ENCODE results near the gene DYRK1A.

GRCh38 chr21:37366482-37367316, at the start of gene DYRK1A:
- TF ChIP-seq, protein P1, sequence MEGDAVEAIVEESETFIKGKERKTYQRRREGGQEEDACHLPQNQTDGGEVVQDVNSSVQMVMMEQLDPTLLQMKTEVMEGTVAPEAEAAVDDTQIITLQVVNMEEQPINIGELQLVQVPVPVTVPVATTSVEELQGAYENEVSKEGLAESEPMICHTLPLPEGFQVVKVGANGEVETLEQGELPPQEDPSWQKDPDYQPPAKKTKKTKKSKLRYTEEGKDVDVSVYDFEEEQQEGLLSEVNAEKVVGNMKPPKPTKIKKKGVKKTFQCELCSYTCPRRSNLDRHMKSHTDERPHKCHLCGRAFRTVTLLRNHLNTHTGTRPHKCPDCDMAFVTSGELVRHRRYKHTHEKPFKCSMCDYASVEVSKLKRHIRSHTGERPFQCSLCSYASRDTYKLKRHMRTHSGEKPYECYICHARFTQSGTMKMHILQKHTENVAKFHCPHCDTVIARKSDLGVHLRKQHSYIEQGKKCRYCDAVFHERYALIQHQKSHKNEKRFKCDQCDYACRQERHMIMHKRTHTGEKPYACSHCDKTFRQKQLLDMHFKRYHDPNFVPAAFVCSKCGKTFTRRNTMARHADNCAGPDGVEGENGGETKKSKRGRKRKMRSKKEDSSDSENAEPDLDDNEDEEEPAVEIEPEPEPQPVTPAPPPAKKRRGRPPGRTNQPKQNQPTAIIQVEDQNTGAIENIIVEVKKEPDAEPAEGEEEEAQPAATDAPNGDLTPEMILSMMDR (conservative IDR thresholded peaks at IDR 0.05; ENCODE audit: low read length) = no peak
- no peak for TF ChIP-seq EZH2phosphoT487 (IDR thresholded peaks at IDR 0.05; ENCODE audit: borderline replicate concordance)
